DND-41 (cell line): ENCODE results near the gene JUND.

Source experiments
- CTCF ChIP-seq: IDR thresholded peaks from 2 replicates; pipeline ENCODE4 v1.5.1; 2012; ENCODE audit warnings: borderline replicate concordance, low read length, moderate library complexity, mild to moderate bottlenecking; ENCODE audit not compliant: poor library complexity, severe bottlenecking; ENCODE audit errors: extremely low read depth
- EZH2 ChIP-seq: IDR thresholded peaks from 3 replicates; pipeline ENCODE4 v1.6.1; 2012; ENCODE audit warnings: borderline replicate concordance, low read depth, mild to moderate bottlenecking, moderate library complexity, low read length, inconsistent platforms; ENCODE audit not compliant: severe bottlenecking

- TF ChIP-seq CTCF = no peak
- no peak for TF ChIP-seq EZH2
Observed at GRCh38 chr19:18259893-18260292, 21.5 kb downstream of the JUND start.
